ENCODE data around the gene SPARCL1.
"Not testable (repeated sequence)": the region's sequence is repeated elsewhere in the genome, so short reads cannot be mapped to it uniquely, and the experiment has no call there.

- not testable (repeated sequence) for TF ChIP-seq CTCF (IDR thresholded peaks at IDR 0.05; ENCODE audit: insufficient read depth, low read length); POLR2AphosphoS5 (IDR thresholded peaks at IDR 0.05; ENCODE audit: low read depth)
Observed at GRCh38 chr4:87446375-87446774, 82.8 kb downstream of the SPARCL1 start.

Measured in HL-60 (cell line).